Thyroid gland (tissue), 4 donors: Measurements from ENCODE around the gene ARMC10.

Source experiments
- CTCF ChIP-seq, 6 experiments: fragments of 200-600 bp in 3 of 6; fragments of 450-650 bp in 3 of 6; sonication (generic) in 3 of 6; IDR thresholded peaks; one replicate each; pipeline ENCODE4 v1.5.1; 2016 to 2019; ENCODE audit warnings: antibody characterized with exemption in 6 of 6, mild to moderate bottlenecking in 2 of 6, inconsistent platforms in 1 of 6, moderate library complexity in 1 of 6
- POLR2A ChIP-seq, 2 donors: fragments of 450-650 bp; IDR thresholded peaks; one replicate each; pipeline ENCODE4 v1.6.1; 2017; ENCODE audit warnings: antibody characterized with exemption in 2 of 2, mild to moderate bottlenecking in 2 of 2, moderate library complexity in 1 of 2

DNA sequence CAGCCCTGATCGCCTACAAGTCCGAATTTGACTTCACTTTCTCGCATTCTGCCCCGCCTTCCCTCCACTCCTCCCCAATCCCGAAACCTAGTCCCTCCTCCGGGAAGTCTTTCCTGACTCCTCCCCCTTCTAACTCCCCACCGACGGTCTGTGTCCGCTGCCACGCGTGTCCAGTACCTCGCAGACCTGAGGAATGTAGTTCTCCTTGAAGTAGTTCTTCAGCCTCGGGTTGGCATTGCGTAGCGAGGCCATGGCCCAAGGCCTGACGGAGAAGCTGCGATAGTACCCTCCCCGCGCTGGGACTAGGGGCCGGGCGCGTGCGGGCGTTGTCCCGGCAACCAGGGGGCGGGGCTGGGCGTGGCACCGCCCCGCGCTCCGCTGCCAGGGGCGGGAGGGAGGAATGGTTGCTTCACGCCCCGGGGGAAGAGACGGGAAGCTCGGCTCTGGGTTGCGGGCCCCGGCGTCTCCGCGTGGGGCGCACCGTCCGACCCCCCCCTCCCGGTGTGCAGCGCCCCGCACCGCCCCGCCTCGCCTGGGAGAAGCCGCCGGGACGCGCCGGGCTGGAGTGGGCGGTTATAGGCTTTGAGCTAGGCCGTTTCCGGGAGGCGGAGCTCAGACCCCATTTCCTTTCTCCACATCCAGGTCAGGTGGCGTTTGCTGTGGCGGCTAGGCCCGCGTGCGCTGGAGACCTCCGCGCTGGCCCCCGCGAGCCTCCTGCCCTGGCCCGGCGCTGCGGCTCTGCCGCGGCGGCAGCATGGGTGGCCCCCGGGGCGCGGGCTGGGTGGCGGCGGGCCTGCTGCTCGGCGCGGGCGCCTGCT is at the start of gene ARMC10, which contains the start of gene FBXL13:
- peak in 2 of 6 experiments; percentile 24 to 29 for TF ChIP-seq CTCF (IDR thresholded peaks at IDR 0.05)
- peak; percentile 35 to 88 for TF ChIP-seq POLR2A (IDR thresholded peaks at IDR 0.05)
